ENCODE data around the gene FNDC3A.

GRCh38 chr13:49140910-49141611, 165.3 kb downstream of the FNDC3A start:
- TF ChIP-seq EZH2 (IDR thresholded peaks at IDR 0.05; ENCODE audit: insufficient read depth, poor library complexity, severe bottlenecking): no peak
- TF ChIP-seq EZH2phosphoT487 (IDR thresholded peaks at IDR 0.05; ENCODE audit: insufficient read depth, low read depth): no peak
